ENCODE results near the gene MEIS1. TPM values are rescaled to one million over a fixed set of nuclear protein-coding genes. Genes with fewer than 3 reads are reported as not detected.

MEIS1 gene
- polyA plus RNA-seq, 4 donors, result 1.1 to 15.0 (median 5.6) TPM

- no peaks in the 10 kb centered on the region for H3K27me3 ChIP-seq (ENCODE audit: control insufficient read depth in 3 of 3, insufficient read depth in 3 of 3, low read length in 3 of 3)
- H3K9me3 ChIP-seq (ENCODE audit: control insufficient read depth in 2 of 2, insufficient read depth in 1 of 2, low read depth in 1 of 2, low read length in 1 of 2), result no peaks in the 10 kb centered on the region
- H3K4me3 ChIP-seq (ENCODE audit: low read depth in 1 of 3, low read length in 3 of 3), result no peak overlapping the region
- FAIRE-seq (no peak), DNase-seq (no peak)
- H3K27ac ChIP-seq (ENCODE audit: low read depth in 1 of 3, low read length in 2 of 3), result no peak overlapping the region
- peaks cover 0 to 3% (median 0%) of the 10 kb centered on the region in 3 donors for H3K36me3 ChIP-seq (ENCODE audit: control insufficient read depth in 3 of 3, insufficient read depth in 2 of 3, low read depth in 1 of 3, low read length in 3 of 3)
- H3K4me1 ChIP-seq (ENCODE audit: control insufficient read depth in 3 of 3, insufficient read depth in 2 of 3, low read depth in 1 of 3, low read length in 2 of 3), result peaks cover 0 to 8% (median 4%) of the 10 kb centered on the region in 3 donors
- 37 to 49% (median 38%) methylated on average over 6 of the region's 6 CpGs for WGBS, 3 donors
Measured at GRCh38 chr2:66522611-66523376, 87.9 kb downstream of the MEIS1 start.

- DNase-seq (no peak), FAIRE-seq (no peak)
- WGBS, 3 donors, result 83 to 89% (median 89%) methylated on average over 5 of the region's 5 CpGs
- Histone ChIP-seq H3K27me3 (ENCODE audit: control insufficient read depth in 3 of 3, insufficient read depth in 3 of 3, low read length in 3 of 3) (no peaks in the 10 kb centered on the region), H3K4me3 (ENCODE audit: low read depth in 1 of 3, low read length in 3 of 3) (no peak overlapping the region), H3K4me1 (ENCODE audit: control insufficient read depth in 3 of 3, insufficient read depth in 2 of 3, low read depth in 1 of 3, low read length in 2 of 3) (peaks cover 0 to 8% (median 4%) of the 10 kb centered on the region in 3 donors), H3K36me3 (ENCODE audit: control insufficient read depth in 3 of 3, insufficient read depth in 2 of 3, low read depth in 1 of 3, low read length in 3 of 3) (peaks cover 0 to 3% (median 0%) of the 10 kb centered on the region in 3 donors), H3K9me3 (ENCODE audit: control insufficient read depth in 2 of 2, insufficient read depth in 1 of 2, low read depth in 1 of 2, low read length in 1 of 2) (no peaks in the 10 kb centered on the region), H3K27ac (ENCODE audit: low read depth in 1 of 3, low read length in 2 of 3) (no peak overlapping the region)
Measured at GRCh38 chr2:66523377-66523969, 88.5 kb downstream of the MEIS1 start.

- FAIRE-seq, result no peak
- H3K36me3 ChIP-seq (ENCODE audit: control insufficient read depth in 3 of 3, insufficient read depth in 2 of 3, low read depth in 1 of 3, low read length in 3 of 3), result peaks cover 0 to 6% (median 0%) of the 10 kb centered on the region in 3 donors
- H3K27me3 ChIP-seq (ENCODE audit: control insufficient read depth in 3 of 3, insufficient read depth in 3 of 3, low read length in 3 of 3), result no peaks in the 10 kb centered on the region
- no peak overlapping the region for H3K4me3 ChIP-seq (ENCODE audit: low read depth in 1 of 3, low read length in 3 of 3)
- H3K9me3 ChIP-seq (ENCODE audit: control insufficient read depth in 2 of 2, insufficient read depth in 1 of 2, low read depth in 1 of 2, low read length in 1 of 2), result no peaks in the 10 kb centered on the region
- peaks cover 0 to 8% (median 4%) of the 10 kb centered on the region in 3 donors for H3K4me1 ChIP-seq (ENCODE audit: control insufficient read depth in 3 of 3, insufficient read depth in 2 of 3, low read depth in 1 of 3, low read length in 2 of 3)
- H3K27ac ChIP-seq (ENCODE audit: low read depth in 1 of 3, low read length in 2 of 3), result no peak overlapping the region
- DNase-seq, result no peak
- WGBS, 3 donors, result 72 to 81% (median 77%) methylated on average over 2 of the region's 2 CpGs
Measured at GRCh38 chr2:66523990-66524389, 89.1 kb downstream of the MEIS1 start.

- no peak for DNase-seq
- H3K4me3 ChIP-seq (ENCODE audit: low read depth in 1 of 3, low read length in 3 of 3), result no peak overlapping the region
- no peak overlapping the region for H3K27ac ChIP-seq (ENCODE audit: low read depth in 1 of 3, low read length in 2 of 3)
- H3K9me3 ChIP-seq (ENCODE audit: control insufficient read depth in 2 of 2, insufficient read depth in 1 of 2, low read depth in 1 of 2, low read length in 1 of 2), result no peaks in the 10 kb centered on the region
- peaks cover 0 to 8% (median 4%) of the 10 kb centered on the region in 3 donors for H3K4me1 ChIP-seq (ENCODE audit: control insufficient read depth in 3 of 3, insufficient read depth in 2 of 3, low read depth in 1 of 3, low read length in 2 of 3)
- no peaks in the 10 kb centered on the region for H3K27me3 ChIP-seq (ENCODE audit: control insufficient read depth in 3 of 3, insufficient read depth in 3 of 3, low read length in 3 of 3)
- no peak for FAIRE-seq
- WGBS, 3 donors, result 52 to 78% (median 56%) methylated on average over 5 of the region's 5 CpGs
- H3K36me3 ChIP-seq (ENCODE audit: control insufficient read depth in 3 of 3, insufficient read depth in 2 of 3, low read depth in 1 of 3, low read length in 3 of 3), result peaks cover 0 to 4% (median 0%) of the 10 kb centered on the region in 3 donors
Measured at GRCh38 chr2:66525606-66526005, 90.7 kb downstream of the MEIS1 start.

- Histone ChIP-seq H3K9me3 (ENCODE audit: control insufficient read depth in 2 of 2, insufficient read depth in 1 of 2, low read depth in 1 of 2, low read length in 1 of 2) (no peaks in the 10 kb centered on the region), H3K4me1 (ENCODE audit: control insufficient read depth in 3 of 3, insufficient read depth in 2 of 3, low read depth in 1 of 3, low read length in 2 of 3) (peaks cover 0 to 8% (median 4%) of the 10 kb centered on the region in 3 donors), H3K36me3 (ENCODE audit: control insufficient read depth in 3 of 3, insufficient read depth in 2 of 3, low read depth in 1 of 3, low read length in 3 of 3) (peaks cover 0 to 4% (median 0%) of the 10 kb centered on the region in 3 donors), H3K27me3 (ENCODE audit: control insufficient read depth in 3 of 3, insufficient read depth in 3 of 3, low read length in 3 of 3) (no peaks in the 10 kb centered on the region), H3K4me3 (ENCODE audit: low read depth in 1 of 3, low read length in 3 of 3) (no peak overlapping the region), H3K27ac (ENCODE audit: low read depth in 1 of 3, low read length in 2 of 3) (no peak overlapping the region)
- 5 to 28% (median 28%) methylated on average over 2 of the region's 2 CpGs for WGBS, 3 donors
- FAIRE-seq, result no peak
- DNase-seq, result peak in 1 of 2 donors; percentile 75
Measured at GRCh38 chr2:66526180-66526579, 91.3 kb downstream of the MEIS1 start.

GRCh38 chr2:66528974-66529724 is 94.2 kb downstream of the MEIS1 start:
- Histone ChIP-seq H3K4me1 (ENCODE audit: control insufficient read depth in 3 of 3, insufficient read depth in 2 of 3, low read depth in 1 of 3, low read length in 2 of 3) (peaks cover 0 to 8% (median 0%) of the 10 kb centered on the region in 3 donors), H3K27ac (ENCODE audit: low read depth in 1 of 3, low read length in 2 of 3) (no peak overlapping the region), H3K36me3 (ENCODE audit: control insufficient read depth in 3 of 3, insufficient read depth in 2 of 3, low read depth in 1 of 3, low read length in 3 of 3) (peaks cover 0 to 6% (median 0%) of the 10 kb centered on the region in 3 donors), H3K27me3 (ENCODE audit: control insufficient read depth in 3 of 3, insufficient read depth in 3 of 3, low read length in 3 of 3) (no peaks in the 10 kb centered on the region), H3K4me3 (ENCODE audit: low read depth in 1 of 3, low read length in 3 of 3) (no peak overlapping the region), H3K9me3 (ENCODE audit: control insufficient read depth in 2 of 2, insufficient read depth in 1 of 2, low read depth in 1 of 2, low read length in 1 of 2) (no peaks in the 10 kb centered on the region)
- WGBS, 3 donors, result 81 to 100% (median 93%) methylated on average over 1 of the region's 1 CpG
- DNase-seq, result no peak
- FAIRE-seq, result no peak

GRCh38 chr2:66530651-66531050 is 95.7 kb downstream of the MEIS1 start:
- Histone ChIP-seq H3K4me3 (ENCODE audit: low read depth in 1 of 3, low read length in 3 of 3) (no peak overlapping the region), H3K4me1 (ENCODE audit: control insufficient read depth in 3 of 3, insufficient read depth in 2 of 3, low read depth in 1 of 3, low read length in 2 of 3) (peaks cover 0 to 5% (median 0%) of the 10 kb centered on the region in 3 donors), H3K36me3 (ENCODE audit: control insufficient read depth in 3 of 3, insufficient read depth in 2 of 3, low read depth in 1 of 3, low read length in 3 of 3) (peaks cover 0 to 6% (median 0%) of the 10 kb centered on the region in 3 donors), H3K9me3 (ENCODE audit: control insufficient read depth in 2 of 2, insufficient read depth in 1 of 2, low read depth in 1 of 2, low read length in 1 of 2) (no peaks in the 10 kb centered on the region), H3K27me3 (ENCODE audit: control insufficient read depth in 3 of 3, insufficient read depth in 3 of 3, low read length in 3 of 3) (no peaks in the 10 kb centered on the region), H3K27ac (ENCODE audit: low read depth in 1 of 3, low read length in 2 of 3) (no peak overlapping the region)
- FAIRE-seq (no peak), DNase-seq (no peak)
- 89 to 92% (median 91%) methylated on average over 3 of the region's 3 CpGs for WGBS, 3 donors

GRCh38 chr2:66531155-66531554 is 96.2 kb downstream of the MEIS1 start:
- Histone ChIP-seq H3K27ac (ENCODE audit: low read depth in 1 of 3, low read length in 2 of 3) (no peak overlapping the region), H3K9me3 (ENCODE audit: control insufficient read depth in 2 of 2, insufficient read depth in 1 of 2, low read depth in 1 of 2, low read length in 1 of 2) (no peaks in the 10 kb centered on the region), H3K4me1 (ENCODE audit: control insufficient read depth in 3 of 3, insufficient read depth in 2 of 3, low read depth in 1 of 3, low read length in 2 of 3) (peaks cover 0 to 3% (median 0%) of the 10 kb centered on the region in 3 donors), H3K36me3 (ENCODE audit: control insufficient read depth in 3 of 3, insufficient read depth in 2 of 3, low read depth in 1 of 3, low read length in 3 of 3) (peaks cover 0 to 6% (median 0%) of the 10 kb centered on the region in 3 donors), H3K27me3 (ENCODE audit: control insufficient read depth in 3 of 3, insufficient read depth in 3 of 3, low read length in 3 of 3) (no peaks in the 10 kb centered on the region), H3K4me3 (ENCODE audit: low read depth in 1 of 3, low read length in 3 of 3) (no peak overlapping the region)
- DNase-seq (no peak), FAIRE-seq (no peak)
- WGBS, 3 donors, result 81 to 91% (median 88%) methylated on average over 1 of the region's 1 CpG
